ENCODE results near the gene PLB1. TPM values are rescaled to one million over a fixed set of nuclear protein-coding genes. Genes with fewer than 3 reads are reported as not detected.

Gene PLB1
- total RNA-seq, 1 donor from 2014 or later, result 2.5 TPM

DNA sequence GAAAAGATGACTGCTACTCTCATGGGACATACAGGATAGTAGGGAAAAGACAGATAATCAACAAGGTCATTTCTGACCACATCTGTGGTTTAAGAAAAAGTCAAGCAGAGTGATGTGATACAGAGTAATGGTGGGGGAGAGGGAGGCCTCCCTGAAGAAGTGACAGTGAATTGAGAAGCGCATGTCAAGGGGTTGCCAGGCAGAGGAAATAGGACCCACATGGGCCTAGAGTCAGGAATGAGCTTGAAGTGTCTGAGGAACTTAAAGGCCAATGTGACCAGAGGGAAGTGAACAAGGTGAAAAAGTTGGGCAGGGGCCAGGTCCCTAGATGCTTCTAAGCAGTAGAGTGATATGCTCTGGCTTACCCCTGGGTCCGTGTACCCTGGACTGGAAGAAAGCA is 142.2 kb downstream of the PLB1 start:
- Histone ChIP-seq H3K4me3 (no peak overlapping the region), H3K9me3 (no peaks in the 10 kb centered on the region), H3K36me3 (no peaks in the 10 kb centered on the region), H3K4me1 (peaks cover 51% of the 10 kb centered on the region), H3K27ac (peak overlapping the region; percentile 78), H3K27me3 (no peaks in the 10 kb centered on the region)
- intact Hi-C loops (cut with DNase I), result no loop called here
- TF ChIP-seq POLR2A (IDR thresholded peaks at IDR 0.05) (no peak), POLR2AphosphoS5 (IDR thresholded peaks at IDR 0.05; ENCODE audit: insufficient read depth in 1 of 2, low read depth in 1 of 2) (no peak)
- TF ChIP-seq, protein P1, sequence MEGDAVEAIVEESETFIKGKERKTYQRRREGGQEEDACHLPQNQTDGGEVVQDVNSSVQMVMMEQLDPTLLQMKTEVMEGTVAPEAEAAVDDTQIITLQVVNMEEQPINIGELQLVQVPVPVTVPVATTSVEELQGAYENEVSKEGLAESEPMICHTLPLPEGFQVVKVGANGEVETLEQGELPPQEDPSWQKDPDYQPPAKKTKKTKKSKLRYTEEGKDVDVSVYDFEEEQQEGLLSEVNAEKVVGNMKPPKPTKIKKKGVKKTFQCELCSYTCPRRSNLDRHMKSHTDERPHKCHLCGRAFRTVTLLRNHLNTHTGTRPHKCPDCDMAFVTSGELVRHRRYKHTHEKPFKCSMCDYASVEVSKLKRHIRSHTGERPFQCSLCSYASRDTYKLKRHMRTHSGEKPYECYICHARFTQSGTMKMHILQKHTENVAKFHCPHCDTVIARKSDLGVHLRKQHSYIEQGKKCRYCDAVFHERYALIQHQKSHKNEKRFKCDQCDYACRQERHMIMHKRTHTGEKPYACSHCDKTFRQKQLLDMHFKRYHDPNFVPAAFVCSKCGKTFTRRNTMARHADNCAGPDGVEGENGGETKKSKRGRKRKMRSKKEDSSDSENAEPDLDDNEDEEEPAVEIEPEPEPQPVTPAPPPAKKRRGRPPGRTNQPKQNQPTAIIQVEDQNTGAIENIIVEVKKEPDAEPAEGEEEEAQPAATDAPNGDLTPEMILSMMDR (IDR thresholded peaks at IDR 0.05), result no peak
- DNase-seq (ENCODE audit: extremely low spot score in 2 of 2), result peak in 1 of 2 donors; percentile 85

DNA sequence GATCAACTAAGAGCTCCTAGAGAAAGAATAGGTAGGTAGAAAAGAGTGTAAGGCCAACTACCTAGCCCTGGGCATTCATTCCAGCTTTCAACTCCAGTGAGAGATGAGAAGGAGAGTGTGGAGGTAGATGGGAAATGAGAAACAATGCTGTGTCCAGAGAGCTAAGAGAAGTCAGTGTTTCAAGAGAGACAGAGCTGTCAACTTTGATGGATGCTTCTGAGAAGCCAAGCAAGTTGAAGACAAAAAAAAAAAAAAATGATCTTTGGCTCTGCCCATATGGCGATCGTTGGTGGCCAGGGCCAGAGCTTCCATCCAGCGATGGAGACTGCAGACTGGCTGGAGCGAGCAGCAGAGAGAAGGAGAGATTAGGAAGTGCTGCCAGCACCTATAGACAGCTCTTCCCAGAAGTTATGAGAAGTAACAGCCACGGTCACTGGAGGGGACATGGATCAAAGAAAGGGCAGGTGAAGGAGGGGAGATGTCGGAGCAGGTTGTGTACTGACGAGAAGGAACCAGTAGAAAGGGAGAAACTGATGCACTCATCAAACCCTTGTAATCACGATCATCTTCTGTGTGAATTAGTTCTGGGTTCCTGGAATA is 143.3 kb downstream of the PLB1 start:
- Histone ChIP-seq H3K27me3 (no peaks in the 10 kb centered on the region), H3K36me3 (no peaks in the 10 kb centered on the region), H3K4me1 (peaks cover 50% of the 10 kb centered on the region), H3K9me3 (no peaks in the 10 kb centered on the region), H3K4me3 (no peak overlapping the region), H3K27ac (no peak overlapping the region)
- no peak for DNase-seq (ENCODE audit: extremely low spot score in 2 of 2)
- intact Hi-C loops (cut with DNase I), result no loop called here
- TF ChIP-seq, protein P1 (IDR thresholded peaks at IDR 0.05), result no peak
- no peak for TF ChIP-seq POLR2AphosphoS5 (IDR thresholded peaks at IDR 0.05; ENCODE audit: insufficient read depth in 1 of 2, low read depth in 1 of 2)
- TF ChIP-seq POLR2A (IDR thresholded peaks at IDR 0.05), result no peak

DNA sequence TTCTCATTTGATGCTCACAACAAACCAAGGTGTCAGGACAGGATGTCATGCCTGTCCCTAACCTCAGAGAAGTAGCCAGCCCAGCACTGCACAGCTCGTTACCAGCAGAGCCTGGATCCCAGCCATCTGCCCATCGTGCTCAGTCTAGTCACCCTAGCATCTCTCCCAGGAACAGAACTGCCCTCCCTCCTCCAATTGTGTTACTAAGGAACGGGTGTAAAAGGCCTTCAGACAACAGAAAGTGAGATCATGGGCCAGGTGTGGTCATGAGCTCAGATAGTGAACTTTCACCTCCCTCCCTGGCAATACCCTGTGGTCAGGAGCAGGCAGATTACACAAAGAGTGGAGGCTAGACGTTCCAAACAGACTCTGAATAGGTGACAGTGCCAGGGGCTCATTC is 144.0 kb downstream of the PLB1 start:
- TF ChIP-seq, protein P1 (IDR thresholded peaks at IDR 0.05), result no peak
- no peak for TF ChIP-seq POLR2A (IDR thresholded peaks at IDR 0.05)
- TF ChIP-seq POLR2AphosphoS5 (IDR thresholded peaks at IDR 0.05; ENCODE audit: insufficient read depth in 1 of 2, low read depth in 1 of 2), result no peak
- Histone ChIP-seq H3K27ac (no peak overlapping the region), H3K4me1 (peaks cover 48% of the 10 kb centered on the region), H3K9me3 (no peaks in the 10 kb centered on the region), H3K27me3 (no peaks in the 10 kb centered on the region), H3K4me3 (no peak overlapping the region), H3K36me3 (no peaks in the 10 kb centered on the region)
- DNase-seq (ENCODE audit: extremely low spot score in 2 of 2), result no peak
- intact Hi-C loops (cut with DNase I), result no loop called here

DNA sequence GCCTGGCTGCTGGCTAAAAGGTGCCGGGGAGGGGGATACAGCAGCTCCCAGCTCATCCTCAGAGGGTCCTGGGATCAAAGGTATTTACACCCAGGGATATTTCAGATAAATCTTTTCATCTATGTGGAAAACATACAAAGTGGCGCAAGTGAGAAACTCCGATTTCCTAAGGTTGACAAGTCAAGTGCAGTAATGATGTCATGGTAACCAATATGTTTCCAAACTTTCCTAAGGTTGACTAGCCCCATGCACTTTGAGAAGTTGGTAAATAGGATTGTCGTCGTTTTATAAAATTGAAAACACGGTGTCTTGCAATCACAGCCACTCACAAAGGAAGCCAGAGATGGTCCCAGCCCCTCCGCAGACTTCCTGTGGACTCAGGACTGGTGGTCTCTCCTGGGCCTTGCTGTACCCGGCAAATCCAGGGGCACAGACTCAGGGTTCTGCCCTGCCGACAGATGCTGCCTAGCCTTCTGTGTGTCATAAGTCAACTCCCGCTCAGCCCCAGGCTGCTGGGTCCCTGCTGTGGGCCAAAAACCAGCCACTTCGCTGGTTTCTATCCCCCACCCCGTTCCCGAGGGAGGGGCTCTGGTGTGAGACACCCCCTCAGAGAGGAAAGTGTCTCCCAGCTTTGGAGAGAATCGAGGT is 144.5 kb downstream of the PLB1 start:
- intact Hi-C loops (cut with DNase I), result no loop called here
- Histone ChIP-seq H3K36me3 (no peaks in the 10 kb centered on the region), H3K4me1 (peaks cover 42% of the 10 kb centered on the region), H3K4me3 (no peak overlapping the region), H3K27me3 (no peaks in the 10 kb centered on the region), H3K27ac (no peak overlapping the region), H3K9me3 (no peaks in the 10 kb centered on the region)
- peak in 1 of 2 donors; percentile 86 for DNase-seq (ENCODE audit: extremely low spot score in 2 of 2)
- TF ChIP-seq POLR2A (IDR thresholded peaks at IDR 0.05) (no peak), POLR2AphosphoS5 (IDR thresholded peaks at IDR 0.05; ENCODE audit: insufficient read depth in 1 of 2, low read depth in 1 of 2) (no peak)
- TF ChIP-seq, protein P1 (IDR thresholded peaks at IDR 0.05), result no peak

DNA sequence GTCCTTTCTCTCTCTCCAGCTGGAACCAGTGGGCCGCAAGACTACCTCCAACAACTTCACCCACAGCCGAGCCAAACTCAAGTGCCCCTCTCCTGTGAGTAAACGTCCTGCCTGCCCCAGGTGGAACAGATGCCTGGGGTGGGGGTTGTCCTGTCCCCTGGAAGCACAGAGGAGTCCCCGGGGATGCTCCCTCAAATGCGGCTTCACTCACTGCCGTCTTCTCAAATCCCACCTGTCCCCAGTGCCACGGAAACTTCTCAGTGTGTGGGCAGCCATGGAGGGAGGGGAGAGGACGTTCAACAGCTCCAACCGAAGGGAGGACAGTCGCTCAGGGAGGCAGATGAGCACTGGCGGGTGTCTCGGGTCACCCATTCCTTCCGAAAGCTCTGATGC is 145.0 kb downstream of the PLB1 start:
- Histone ChIP-seq H3K4me3 (no peak overlapping the region), H3K4me1 (peaks cover 37% of the 10 kb centered on the region), H3K36me3 (no peaks in the 10 kb centered on the region), H3K9me3 (no peaks in the 10 kb centered on the region), H3K27ac (no peak overlapping the region), H3K27me3 (no peaks in the 10 kb centered on the region)
- intact Hi-C loops (cut with DNase I), result no loop called here
- peak in 1 of 2 donors; percentile 86 for DNase-seq (ENCODE audit: extremely low spot score in 2 of 2)
- TF ChIP-seq POLR2A (IDR thresholded peaks at IDR 0.05), result no peak
- no peak for TF ChIP-seq POLR2AphosphoS5 (IDR thresholded peaks at IDR 0.05; ENCODE audit: insufficient read depth in 1 of 2, low read depth in 1 of 2)
- TF ChIP-seq, protein P1 (IDR thresholded peaks at IDR 0.05), result no peak
